Aorta (tissue), 5 donors: ENCODE data around the gene SLC17A3. TPM values are rescaled to one million over a fixed set of nuclear protein-coding genes. Genes with fewer than 3 reads are reported as not detected.

ENCODE experiments used
- ATAC-seq: fragments of 200-7000 bp; cut with Tn5 transposase; one replicate; pipeline ENCODE4 v1.9.1; 2022; ENCODE audit warnings: moderate library complexity; ENCODE audit not compliant: low FRiP score
- DNase-seq, 2 donors: peaks; one replicate each; pipeline ENCODE4 v3.0.0-alpha.2; 2020
- H3K27ac ChIP-seq, 2 donors: one replicate each; pipeline ENCODE4 v1.5.1; 2013; ENCODE audit warnings: low read length in 2 of 2, mild to moderate bottlenecking in 2 of 2, moderate library complexity in 2 of 2, control low read depth in 1 of 2, inconsistent platforms in 1 of 2, low read depth in 1 of 2
- H3K27me3 ChIP-seq, 2 donors: one replicate each; pipeline ENCODE4 v1.6.1; 2013; ENCODE audit warnings: control low read depth in 1 of 2, low read length in 1 of 2, mild to moderate bottlenecking in 1 of 2, moderate library complexity in 1 of 2; ENCODE audit not compliant: insufficient read depth in 2 of 2, control insufficient read depth in 1 of 2
- H3K36me3 ChIP-seq, 2 donors: one replicate each; pipeline ENCODE4 v1.6.1; 2013; ENCODE audit warnings: control low read depth in 1 of 2, low read length in 1 of 2, mild to moderate bottlenecking in 1 of 2; ENCODE audit not compliant: insufficient read depth in 2 of 2, control insufficient read depth in 1 of 2
- H3K4me1 ChIP-seq, 2 donors: one replicate each; pipeline ENCODE4 v1.6.1; 2013; ENCODE audit warnings: low read length in 2 of 2, control low read depth in 1 of 2, mild to moderate bottlenecking in 1 of 2, moderate library complexity in 1 of 2; ENCODE audit not compliant: insufficient read depth in 2 of 2, control insufficient read depth in 1 of 2
- H3K4me3 ChIP-seq, 2 donors: one replicate each; pipeline ENCODE4 v1.5.1; 2013; ENCODE audit warnings: low read length in 2 of 2, control low read depth in 1 of 2, mild to moderate bottlenecking in 1 of 2
- H3K9me3 ChIP-seq: one replicate; pipeline ENCODE4 v1.6.1; 2013; ENCODE audit warnings: mild to moderate bottlenecking, low read length; ENCODE audit not compliant: control insufficient read depth
- WGBS, 2 donors: extraction: QIAGEN DNeasy Blood & Tissue Kit; methylation state at CpG; one replicate each; pipeline ENCODE4 v1.1.7; 2013; 5-methylcytosine and 5-hydroxymethylcytosine counted together
- intact Hi-C, 2 donors: fragments of 100-400 bp; cut with DNase I; formaldehyde crosslinking; loops; one replicate each; pipeline versions ENCODE4 v1.14.2 to v1.15.0; 2022
- polyA plus RNA-seq, 2 donors: library from polyadenylated mRNA; stranded (reverse); fragments of 200-250 nt; gene quantifications; one replicate each; pipeline ENCODE4 v1.2.3, GENCODE V29; 2013
- total RNA-seq, 2 donors: library from RNA; stranded (reverse); fragmentation: NEBNext Ultra II Directional; extraction: Animal tissue kit (Norgen Biotek cat#: 25700); gene quantifications; one replicate each; pipeline ENCODE4 v1.2.1, GENCODE V29; 2021
- donor health status: healthy with polysubstance abuse.
- donor health status: Bipolar disorder and iron deficiency.
- donor health status: DM: no; HTN: no; CAD: no.
- donor health status: DM: no; HTN: no; CAD: no.
- donor health status: DM: yes; HTN: yes; CAD: no.

Gene SLC17A3
- total and polyA plus RNA-seq, 4 donors = not detected

- WGBS, 2 donors = 2 to 7% methylated on average over 8 of the region's 8 CpGs
- no peaks in the 10 kb centered on the region for H3K36me3 ChIP-seq
- intact Hi-C loops = no loop called here
- DNase-seq = peak in 1 of 2 donors; percentile 47
- peak overlapping the region; percentile 58 to 97 for H3K27ac ChIP-seq
- H3K27me3 ChIP-seq = no peaks in the 10 kb centered on the region
- H3K4me1 ChIP-seq = peaks cover 2 to 10% of the 10 kb centered on the region in 2 donors
- peak; percentile 68 for ATAC-seq
- H3K4me3 ChIP-seq = no peak overlapping the region
- H3K9me3 ChIP-seq = no peaks in the 10 kb centered on the region
Observed at GRCh38 chr6:25835442-25836283, 38.4 kb downstream of the SLC17A3 start.

- H3K36me3 ChIP-seq = no peaks in the 10 kb centered on the region
- WGBS, 2 donors = 4 to 7% methylated on average over 1 of the region's 1 CpG
- ATAC-seq (no peak), DNase-seq (no peak)
- H3K27me3 ChIP-seq = no peaks in the 10 kb centered on the region
- H3K4me3 ChIP-seq = no peak overlapping the region
- H3K4me1 ChIP-seq = peaks cover 2 to 10% of the 10 kb centered on the region in 2 donors
- no peak overlapping the region for H3K27ac ChIP-seq
- H3K9me3 ChIP-seq = no peaks in the 10 kb centered on the region
- intact Hi-C loops = no loop called here
Observed at GRCh38 chr6:25834950-25835349, 39.1 kb downstream of the SLC17A3 start.

GRCh38 chr6:25833136-25833535 lies 40.9 kb downstream of the SLC17A3 start:
- no peak for DNase-seq
- no peak overlapping the region for H3K4me3 ChIP-seq
- no peaks in the 10 kb centered on the region for H3K9me3 ChIP-seq
- no peak for ATAC-seq
- intact Hi-C loops = no loop called here
- H3K4me1 ChIP-seq = peaks cover 0 to 10% of the 10 kb centered on the region in 2 donors
- H3K36me3 ChIP-seq = no peaks in the 10 kb centered on the region
- H3K27me3 ChIP-seq = no peaks in the 10 kb centered on the region
- no peak overlapping the region for H3K27ac ChIP-seq

- ATAC-seq (no peak), DNase-seq (no peak)
- intact Hi-C loops = no loop called here
- no peaks in the 10 kb centered on the region for H3K36me3 ChIP-seq
- no peaks in the 10 kb centered on the region for H3K27me3 ChIP-seq
- no peaks in the 10 kb centered on the region for H3K9me3 ChIP-seq
- peaks cover 0 to 10% of the 10 kb centered on the region in 2 donors for H3K4me1 ChIP-seq
- H3K27ac ChIP-seq = no peak overlapping the region
- H3K4me3 ChIP-seq = no peak overlapping the region
- WGBS, 2 donors = 92 to 97% methylated on average over 3 of the region's 3 CpGs
Observed at GRCh38 chr6:25832670-25833069, 41.4 kb downstream of the SLC17A3 start.

- intact Hi-C loops = no loop called here
- no peak for DNase-seq
- Histone ChIP-seq H3K4me1 (peaks cover 0 to 10% of the 10 kb centered on the region in 2 donors), H3K36me3 (no peaks in the 10 kb centered on the region), H3K27ac (no peak overlapping the region), H3K4me3 (no peak overlapping the region), H3K9me3 (no peaks in the 10 kb centered on the region), H3K27me3 (no peaks in the 10 kb centered on the region)
- no peak for ATAC-seq
Observed at GRCh38 chr6:25832307-25832662, 41.8 kb downstream of the SLC17A3 start.

- intact Hi-C loops = no loop called here
- WGBS, 2 donors = 62 to 69% methylated on average over 8 of the region's 8 CpGs
Observed at GRCh38 chr6:25831532-25832306, 42.3 kb downstream of the SLC17A3 start, which contains the start of gene SLC17A1. SLC17A1 (minus strand) TSS chr6:25832052; CDS start chr6:25830557, 1,495 bp downstream.

GRCh38 chr6:25830458-25830857 lies 43.6 kb downstream of the SLC17A3 start:
- no peak overlapping the region for H3K27ac ChIP-seq
- 67 to 77% methylated on average over 4 of the region's 4 CpGs for WGBS, 2 donors
- intact Hi-C loops = no loop called here
- DNase-seq (no peak), ATAC-seq (no peak)
- H3K9me3 ChIP-seq = no peaks in the 10 kb centered on the region
- no peaks in the 10 kb centered on the region for H3K4me1 ChIP-seq
- H3K36me3 ChIP-seq = no peaks in the 10 kb centered on the region
- no peaks in the 10 kb centered on the region for H3K27me3 ChIP-seq
- H3K4me3 ChIP-seq = no peak overlapping the region

More at GRCh38 chr6:25831532-25832306, 42.3 kb downstream of the SLC17A3 start, which contains the start of gene SLC17A1:
- Histone ChIP-seq H3K36me3 (no peaks in the 10 kb centered on the region), H3K4me3 (no peak within 1 kb of the TSS), H3K27ac (no peak within 1 kb of the TSS), H3K9me3 (no peaks in the 10 kb centered on the region), H3K27me3 (no peaks in the 10 kb centered on the region), H3K4me1 (peaks cover 0 to 6% of the 10 kb centered on the region in 2 donors)
- no peak for ATAC-seq
- no peak for DNase-seq

GRCh38 chr6:25829375-25829774 lies 44.7 kb downstream of the SLC17A3 start:
- Histone ChIP-seq H3K27me3 (no peaks in the 10 kb centered on the region), H3K4me1 (no peaks in the 10 kb centered on the region), H3K36me3 (no peaks in the 10 kb centered on the region), H3K4me3 (no peak overlapping the region), H3K9me3 (no peaks in the 10 kb centered on the region), H3K27ac (no peak overlapping the region)
- DNase-seq (no peak), ATAC-seq (no peak)
- WGBS, 2 donors = 94 to 100% methylated on average over 1 of the region's 1 CpG
- intact Hi-C loops = no loop called here

- H3K9me3 ChIP-seq = no peaks in the 10 kb centered on the region
- ATAC-seq (no peak), DNase-seq (no peak)
- no peaks in the 10 kb centered on the region for H3K4me1 ChIP-seq
- no peaks in the 10 kb centered on the region for H3K27me3 ChIP-seq
- H3K27ac ChIP-seq = no peak overlapping the region
- H3K4me3 ChIP-seq = no peak overlapping the region
- no peaks in the 10 kb centered on the region for H3K36me3 ChIP-seq
- intact Hi-C loops = no loop called here
Observed at GRCh38 chr6:25821341-25821740, 52.7 kb downstream of the SLC17A3 start.
